H9 (cell line): ENCODE data around the gene DUSP23. TPM values are rescaled to one million over a fixed set of nuclear protein-coding genes. Genes with fewer than 3 reads are reported as not detected.

Experiments
- DNase-seq: peaks from one replicate; pipeline ENCODE4 v3.0.0-alpha.2; 2017
- H2AFZ ChIP-seq: one replicate; pipeline ENCODE4 v1.6.1; 2013; ENCODE audit warnings: mild to moderate bottlenecking, low read length, control low read depth, moderate library complexity
- H2AK5ac ChIP-seq: 2 replicates; pipeline ENCODE4 v1.6.1; 2013; ENCODE audit warnings: low read length, control low read depth, mixed read lengths; ENCODE audit not compliant: insufficient read length
- H2BK120ac ChIP-seq: one replicate; pipeline ENCODE4 v1.6.1; 2013; ENCODE audit warnings: low read depth, mild to moderate bottlenecking, low read length, control low read depth, inconsistent platforms; ENCODE audit not compliant: poor library complexity, severe bottlenecking
- H2BK12ac ChIP-seq: 2 replicates; pipeline ENCODE4 v1.6.1; 2013; ENCODE audit warnings: low read length, control low read depth, mixed read lengths, low read depth; ENCODE audit not compliant: insufficient read length
- H2BK15ac ChIP-seq: 2 replicates; pipeline ENCODE4 v1.6.1; 2013; ENCODE audit warnings: low read depth, low read length, control low read depth
- H2BK20ac ChIP-seq: one replicate; pipeline ENCODE4 v1.6.1; 2013; ENCODE audit warnings: low read depth, mild to moderate bottlenecking, low read length, control low read depth, inconsistent platforms; ENCODE audit not compliant: poor library complexity, severe bottlenecking
- H2BK5ac ChIP-seq: 2 replicates; pipeline ENCODE4 v1.6.1; 2013; ENCODE audit warnings: low read length, control low read depth, mixed read lengths; ENCODE audit not compliant: insufficient read length
- H3K14ac ChIP-seq: 2 replicates; pipeline ENCODE4 v1.6.1; 2013; ENCODE audit warnings: low read length, control low read depth; ENCODE audit not compliant: insufficient read depth
- H3K18ac ChIP-seq: 2 replicates; pipeline ENCODE4 v1.6.1; 2013; ENCODE audit warnings: low read depth, mild to moderate bottlenecking, mixed read lengths, low read length, control low read depth; ENCODE audit not compliant: insufficient read length
- H3K23ac ChIP-seq: 2 replicates; pipeline ENCODE4 v1.6.1; 2013; ENCODE audit warnings: low read length, control low read depth, mixed read lengths, low read depth; ENCODE audit not compliant: insufficient read length
- H3K23me2 ChIP-seq: 2 replicates; pipeline ENCODE4 v1.6.1; 2013; ENCODE audit warnings: low read depth, mild to moderate bottlenecking, mixed read lengths, low read length, control low read depth; ENCODE audit not compliant: insufficient read length, poor library complexity, severe bottlenecking
- H3K27ac ChIP-seq: 2 replicates; pipeline ENCODE4 v1.5.1; 2013; ENCODE audit warnings: low read length, control low read depth, mixed read lengths, low read depth; ENCODE audit not compliant: insufficient read length
- H3K27me3 ChIP-seq: 2 replicates; pipeline ENCODE4 v1.6.1; 2013; ENCODE audit warnings: low read length, control low read depth, inconsistent platforms; ENCODE audit not compliant: insufficient read depth
- H3K4ac ChIP-seq: 2 replicates; pipeline ENCODE4 v1.6.1; 2013; ENCODE audit warnings: low read depth, mild to moderate bottlenecking, control low read depth, inconsistent platforms, low read length, moderate library complexity
- H3K4me1 ChIP-seq: 2 replicates; pipeline ENCODE4 v1.6.1; 2013; ENCODE audit warnings: low read length, control low read depth, inconsistent platforms; ENCODE audit not compliant: insufficient read depth
- H3K4me2 ChIP-seq: 2 replicates; pipeline ENCODE4 v1.6.1; 2013; ENCODE audit warnings: low read length, control low read depth, mixed read lengths; ENCODE audit not compliant: insufficient read length, insufficient read depth
- H3K56ac ChIP-seq: 2 replicates; pipeline ENCODE4 v1.6.1; 2013; ENCODE audit warnings: low read depth, mild to moderate bottlenecking, mixed read lengths, low read length, control low read depth; ENCODE audit not compliant: insufficient read length
- H3K79me1 ChIP-seq: 2 replicates; pipeline ENCODE4 v1.6.1; 2013; ENCODE audit warnings: low read depth, mild to moderate bottlenecking, moderate library complexity, low read length, control low read depth, inconsistent platforms; ENCODE audit not compliant: insufficient read depth, poor library complexity, severe bottlenecking
- H3K79me2 ChIP-seq: 2 replicates; pipeline ENCODE4 v1.6.1; 2013; ENCODE audit warnings: low read length, control low read depth, inconsistent platforms; ENCODE audit not compliant: insufficient read depth
- H3K9ac ChIP-seq: 2 replicates; pipeline ENCODE4 v1.6.1; 2013; ENCODE audit warnings: low read length, control low read depth, mixed read lengths; ENCODE audit not compliant: insufficient read length; ENCODE audit errors: extremely low read depth
- H3K9me3 ChIP-seq: one replicate; pipeline ENCODE4 v1.6.1; 2013; ENCODE audit warnings: low read depth, low read length, inconsistent platforms; ENCODE audit not compliant: control insufficient read depth
- H3T11ph ChIP-seq: one replicate; pipeline ENCODE4 v1.6.1; 2013; ENCODE audit warnings: mild to moderate bottlenecking, low read length, control low read depth, inconsistent platforms
- H4K20me1 ChIP-seq: one replicate; pipeline ENCODE4 v1.6.1; 2013; ENCODE audit not compliant: control insufficient read depth, insufficient read length, insufficient read depth
- H4K5ac ChIP-seq: 2 replicates; pipeline ENCODE4 v1.6.1; 2013; ENCODE audit warnings: low read depth, mild to moderate bottlenecking, mixed read lengths, low read length, control low read depth; ENCODE audit not compliant: insufficient read length
- H4K8ac ChIP-seq: replicated peaks from 2 replicates; pipeline ENCODE4 v1.6.1; 2013; ENCODE audit warnings: low read length, control low read depth, mixed read lengths, low read depth; ENCODE audit not compliant: insufficient read length
- H4K91ac ChIP-seq: 2 replicates; pipeline ENCODE4 v1.6.1; 2013; ENCODE audit warnings: low read depth, mild to moderate bottlenecking, moderate library complexity, mixed read lengths, low read length, control low read depth; ENCODE audit not compliant: insufficient read length
- H3K27ac Mint-ChIP-seq, 3 experiments: 2 replicates in 2 of 3; 3 replicates in 1 of 3; pipeline ENCODE4 v1.8.0; 2020 to 2021; ENCODE audit warnings: mixed read lengths in 3 of 3, mild to moderate bottlenecking in 1 of 3, moderate library complexity in 1 of 3
- H3K27me3 Mint-ChIP-seq: 2 replicates; pipeline ENCODE4 v1.8.0; 2021; ENCODE audit warnings: low read depth, mild to moderate bottlenecking, moderate library complexity, mixed read lengths
- H3K36me3 Mint-ChIP-seq, 3 experiments: 2 replicates in 2 of 3; 3 replicates in 1 of 3; pipeline ENCODE4 v1.8.0; 2020 to 2021; ENCODE audit warnings: low read depth in 3 of 3, mixed read lengths in 3 of 3; ENCODE audit not compliant: insufficient read depth in 1 of 3
- H3K4me1 Mint-ChIP-seq, 2 experiments: 2 replicates each; pipeline ENCODE4 v1.8.0; 2020; ENCODE audit warnings: mixed read lengths in 2 of 2
- H3K4me3 Mint-ChIP-seq, 2 experiments: 2 replicates in 1 of 2; 3 replicates in 1 of 2; pipeline ENCODE4 v1.8.0; 2020 to 2021; ENCODE audit warnings: mild to moderate bottlenecking in 2 of 2, mixed read lengths in 2 of 2, moderate library complexity in 1 of 2
- H3K9me3 Mint-ChIP-seq, 2 experiments: 2 replicates in 1 of 2; 3 replicates in 1 of 2; pipeline ENCODE4 v1.8.0; 2020; ENCODE audit warnings: mild to moderate bottlenecking in 2 of 2, mixed read lengths in 2 of 2, moderate library complexity in 1 of 2
- CTCF ChIP-seq: fragments of 200-600 bp; sonication (generic); conservative IDR thresholded peaks from 3 replicates; pipeline ENCODE4 v1.8.0; 2021; ENCODE audit warnings: antibody characterized with exemption, mild to moderate bottlenecking
- WGBS: extraction: QIAGEN DNeasy Blood & Tissue Kit; methylation state at CpG from one replicate; pipeline ENCODE4 v1.1.7; 2013; ENCODE audit warnings: missing lambda C conversion rate, low lambda C conversion rate, mixed read lengths; ENCODE audit not compliant: insufficient read length; ENCODE audit errors: extremely low coverage; 5-methylcytosine and 5-hydroxymethylcytosine counted together
- total RNA-seq: library from RNA; stranded (reverse); gene quantifications from 2 replicates; pipeline ENCODE4 v1.2.1, GENCODE V29; 2021

The DUSP23 gene
- total RNA-seq, 1 experiment from 2014 or later: 25.0 TPM

- Histone ChIP-seq H4K8ac (no peak overlapping the region), H2AK5ac (no peak overlapping the region), H3K27me3 (no peaks in the 10 kb centered on the region), H3K56ac (no peak overlapping the region), H2BK20ac (no peak overlapping the region), H2BK15ac (no peak overlapping the region), H2BK5ac (no peak overlapping the region), H3K4me2 (no peak overlapping the region), H4K5ac (no peak overlapping the region), H3K9ac (no peak overlapping the region), H3K9me3 (no peaks in the 10 kb centered on the region), H3K27ac (no peak overlapping the region), H3K79me2 (no peaks in the 10 kb centered on the region), H4K91ac (no peak overlapping the region), H3T11ph (no peak overlapping the region), H3K18ac (no peak overlapping the region), H2BK120ac (no peak overlapping the region), H3K23ac (no peak overlapping the region), H4K20me1 (no peaks in the 10 kb centered on the region), H2BK12ac (no peak overlapping the region), H3K4me1 (no peaks in the 10 kb centered on the region), H3K4ac (no peak overlapping the region), H3K23me2 (no peaks in the 10 kb centered on the region), H2AFZ (no peak overlapping the region), H3K14ac (no peak overlapping the region), H3K79me1 (no peaks in the 10 kb centered on the region)
- WGBS: no CpG with 5 or more reads among the region's 2 CpGs
- DNase-seq: no peak
- no peaks in the 10 kb centered on the region for H3K9me3 Mint-ChIP-seq
- H3K4me3 Mint-ChIP-seq: no peak overlapping the region
- H3K4me1 Mint-ChIP-seq: no peaks in the 10 kb centered on the region; a peak in 1 of 4 replicates
- H3K27me3 Mint-ChIP-seq: 0 out of 2 replicates have a peak, but pooled peaks cover 1% of the 10 kb centered on the region
- no peak overlapping the region; a peak in 1 of 7 replicates for H3K27ac Mint-ChIP-seq
- TF ChIP-seq CTCF: no peak
- H3K36me3 Mint-ChIP-seq: no peaks in the 10 kb centered on the region
These were observed 6.3 kb upstream of the DUSP23 start for GRCh38 chr1:159774465-159774864.
